Chondrocyte (in vitro differentiated cells): ENCODE results near the gene PAPLN. TPM values are rescaled to one million over a fixed set of nuclear protein-coding genes. Genes with fewer than 3 reads are reported as not detected.
A peak's percentile ranks its signal among the peaks of the same experiment; 100 is the strongest.
"Not testable (repeated sequence)": the region's sequence is repeated elsewhere in the genome, so short reads cannot be mapped to it uniquely, and the experiment has no call there.

Experiments used
- DNase-seq: peaks from one replicate; pipeline ENCODE4 v3.0.0; 2021; ENCODE audit warnings: mixed read lengths, low spot score
- H3K27ac Mint-ChIP-seq: one replicate; pipeline ENCODE4 v1.8.0; 2021; ENCODE audit warnings: mild to moderate bottlenecking, moderate library complexity, mixed read lengths; ENCODE audit not compliant: unreplicated experiment
- H3K27me3 Mint-ChIP-seq: 2 replicates; pipeline ENCODE4 v1.8.0; 2021; ENCODE audit warnings: low read depth, mixed read lengths
- H3K36me3 Mint-ChIP-seq: 2 replicates; pipeline ENCODE4 v1.8.0; 2021; ENCODE audit warnings: low read depth, mixed read lengths
- H3K4me1 Mint-ChIP-seq: 2 replicates; pipeline ENCODE4 v1.8.0; 2021; ENCODE audit warnings: low read depth, mild to moderate bottlenecking, mixed read lengths
- H3K4me3 Mint-ChIP-seq: one replicate; pipeline ENCODE4 v1.8.0; 2021; ENCODE audit warnings: mild to moderate bottlenecking, moderate library complexity, mixed read lengths; ENCODE audit not compliant: unreplicated experiment
- H3K9me3 Mint-ChIP-seq: 2 replicates; pipeline ENCODE4 v1.8.0; 2021; ENCODE audit warnings: low read depth, mixed read lengths
- total RNA-seq: library from RNA; stranded (reverse); gene quantifications from 3 replicates; pipeline ENCODE4 v1.2.1, GENCODE V29; 2021
- TF ChIP-seq, protein P1 (sequence below): fragments of 200-600 bp; sonication (generic); IDR thresholded peaks from 2 replicates; pipeline ENCODE4 v1.5.0; 2021; ENCODE audit warnings: antibody characterized with exemption, mild to moderate bottlenecking, moderate library complexity

Gene PAPLN
- total RNA-seq, 1 donor from 2014 or later, result 16.8 TPM

GRCh38 chr14:73295198-73295796 is 58.0 kb downstream of the PAPLN start:
- no peak overlapping the region for H3K4me3 Mint-ChIP-seq
- no peak for DNase-seq
- no peaks in the 10 kb centered on the region for H3K9me3 Mint-ChIP-seq
- H3K27me3 Mint-ChIP-seq, result no peaks in the 10 kb centered on the region
- H3K27ac Mint-ChIP-seq, result no peak overlapping the region
- H3K36me3 Mint-ChIP-seq, result peaks cover 2% of the 10 kb centered on the region
- H3K4me1 Mint-ChIP-seq, result peaks cover 9% of the 10 kb centered on the region
- TF ChIP-seq, protein P1, sequence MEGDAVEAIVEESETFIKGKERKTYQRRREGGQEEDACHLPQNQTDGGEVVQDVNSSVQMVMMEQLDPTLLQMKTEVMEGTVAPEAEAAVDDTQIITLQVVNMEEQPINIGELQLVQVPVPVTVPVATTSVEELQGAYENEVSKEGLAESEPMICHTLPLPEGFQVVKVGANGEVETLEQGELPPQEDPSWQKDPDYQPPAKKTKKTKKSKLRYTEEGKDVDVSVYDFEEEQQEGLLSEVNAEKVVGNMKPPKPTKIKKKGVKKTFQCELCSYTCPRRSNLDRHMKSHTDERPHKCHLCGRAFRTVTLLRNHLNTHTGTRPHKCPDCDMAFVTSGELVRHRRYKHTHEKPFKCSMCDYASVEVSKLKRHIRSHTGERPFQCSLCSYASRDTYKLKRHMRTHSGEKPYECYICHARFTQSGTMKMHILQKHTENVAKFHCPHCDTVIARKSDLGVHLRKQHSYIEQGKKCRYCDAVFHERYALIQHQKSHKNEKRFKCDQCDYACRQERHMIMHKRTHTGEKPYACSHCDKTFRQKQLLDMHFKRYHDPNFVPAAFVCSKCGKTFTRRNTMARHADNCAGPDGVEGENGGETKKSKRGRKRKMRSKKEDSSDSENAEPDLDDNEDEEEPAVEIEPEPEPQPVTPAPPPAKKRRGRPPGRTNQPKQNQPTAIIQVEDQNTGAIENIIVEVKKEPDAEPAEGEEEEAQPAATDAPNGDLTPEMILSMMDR, result peak; percentile 92

GRCh38 chr14:73305499-73305898 is 68.2 kb downstream of the PAPLN start:
- H3K27me3 Mint-ChIP-seq, result no peaks in the 10 kb centered on the region
- TF ChIP-seq, protein P1, result no peak
- H3K4me1 Mint-ChIP-seq, result peaks cover 22% of the 10 kb centered on the region
- H3K36me3 Mint-ChIP-seq, result peaks cover 5% of the 10 kb centered on the region
- no peak overlapping the region for H3K27ac Mint-ChIP-seq
- H3K4me3 Mint-ChIP-seq, result no peak overlapping the region
- H3K9me3 Mint-ChIP-seq, result no peaks in the 10 kb centered on the region
- DNase-seq, result no peak

GRCh38 chr14:73307261-73307660 is 70.0 kb downstream of the PAPLN start:
- Mint-ChIP-seq H3K36me3 (peaks cover 5% of the 10 kb centered on the region), H3K4me3 (no peak overlapping the region), H3K9me3 (no peaks in the 10 kb centered on the region), H3K27me3 (no peaks in the 10 kb centered on the region), H3K27ac (no peak overlapping the region), H3K4me1 (peaks cover 30% of the 10 kb centered on the region)
- DNase-seq, result no peak
- TF ChIP-seq, protein P1, result no peak

- not testable (repeated sequence) for H3K4me3 Mint-ChIP-seq, H3K27me3 Mint-ChIP-seq, H3K27ac Mint-ChIP-seq, H3K36me3 Mint-ChIP-seq, H3K9me3 Mint-ChIP-seq, DNase-seq
- peaks cover 20% of the 10 kb centered on the region for H3K4me1 Mint-ChIP-seq
Observed at GRCh38 chr14:73309207-73309606, 71.9 kb downstream of the PAPLN start.

- Mint-ChIP-seq H3K4me1 (peaks cover 20% of the 10 kb centered on the region), H3K27me3 (no peaks in the 10 kb centered on the region), H3K9me3 (no peaks in the 10 kb centered on the region), H3K27ac (peak overlapping the region; percentile 85), H3K36me3 (peaks cover 3% of the 10 kb centered on the region), H3K4me3 (no peak overlapping the region)
- no peak for DNase-seq
- TF ChIP-seq, protein P1, result no peak
Observed at GRCh38 chr14:73311708-73312030, 74.4 kb downstream of the PAPLN start.

- no peak overlapping the region for H3K4me3 Mint-ChIP-seq
- H3K4me1 Mint-ChIP-seq, result peaks cover 20% of the 10 kb centered on the region
- peaks cover 3% of the 10 kb centered on the region for H3K36me3 Mint-ChIP-seq
- no peak overlapping the region for H3K27ac Mint-ChIP-seq
- TF ChIP-seq, protein P1, result no peak
- DNase-seq, result no peak
- no peaks in the 10 kb centered on the region for H3K27me3 Mint-ChIP-seq
- H3K9me3 Mint-ChIP-seq, result no peaks in the 10 kb centered on the region
Observed at GRCh38 chr14:73312687-73313086, 75.4 kb downstream of the PAPLN start.
